ENCODE results near the gene TMEM33.

TMEM33 gene

DNA sequence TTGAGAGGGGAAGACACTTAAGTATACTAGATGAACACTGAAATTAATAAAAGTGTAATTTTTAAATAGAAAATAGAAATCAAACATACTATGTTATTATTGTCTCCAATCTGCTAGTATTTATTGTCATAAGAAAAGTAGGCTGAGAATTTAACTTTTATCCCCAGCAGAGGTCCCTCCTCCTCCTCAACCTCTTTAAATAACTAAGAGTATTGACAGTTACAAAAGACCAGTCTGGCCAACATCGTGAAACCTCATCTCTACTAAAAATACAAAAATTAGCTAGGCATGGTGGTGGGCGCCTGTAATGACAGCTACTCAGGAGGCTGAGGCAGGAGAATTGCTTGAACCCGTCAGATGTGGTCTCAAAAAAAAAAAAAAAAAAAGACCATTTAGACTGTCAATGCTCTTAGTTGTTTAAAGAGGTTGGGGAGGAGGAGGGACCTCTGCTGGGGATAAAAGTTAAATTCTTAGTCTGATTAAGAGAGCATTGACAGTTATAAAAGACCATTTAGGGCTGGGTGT is 59.3 kb downstream of the TMEM33 start:
- DNase-seq (ENCODE audit: low read depth in 2 of 2), result no peak

DNA sequence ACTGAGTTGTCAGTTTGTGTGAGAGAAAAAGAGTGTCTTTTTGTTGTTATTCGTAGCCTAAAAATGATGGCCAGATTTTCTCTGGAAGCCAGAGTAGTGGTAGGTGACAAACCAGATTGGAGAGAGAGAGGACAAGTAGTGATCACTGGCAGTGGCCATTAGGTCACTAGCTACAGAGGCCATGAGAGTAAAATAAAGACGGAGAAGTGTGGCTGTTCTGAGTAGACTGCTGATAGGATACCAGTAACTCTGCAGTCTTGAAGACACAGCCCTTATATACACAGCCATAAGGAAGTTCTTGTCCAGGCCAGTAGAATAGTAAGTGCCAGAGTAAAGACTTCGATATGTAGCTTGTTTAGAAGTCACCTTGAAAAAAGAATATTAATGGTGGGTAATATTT is 62.8 kb downstream of the TMEM33 start:
- no peak for DNase-seq (ENCODE audit: low read depth in 2 of 2)

DNA sequence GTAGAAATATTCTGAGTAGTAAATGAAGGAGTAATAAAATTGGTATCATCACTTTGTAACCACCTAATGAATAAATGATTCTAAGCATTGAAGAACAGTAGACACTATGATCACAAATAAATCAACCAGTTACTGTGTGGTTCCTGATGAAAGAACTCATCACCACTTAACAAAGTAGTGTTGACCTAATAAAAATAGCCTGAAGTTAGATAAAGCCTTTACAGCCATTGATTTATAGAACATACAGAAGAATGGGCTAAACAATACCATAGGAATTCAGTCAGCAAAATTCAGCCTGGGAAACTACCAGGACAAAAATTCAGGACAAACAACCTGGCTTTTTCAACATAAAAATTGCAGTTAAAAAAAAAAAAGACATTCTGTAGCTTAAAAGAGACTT is 64.1 kb downstream of the TMEM33 start:
- no peak for DNase-seq (ENCODE audit: low read depth in 2 of 2)

DNA sequence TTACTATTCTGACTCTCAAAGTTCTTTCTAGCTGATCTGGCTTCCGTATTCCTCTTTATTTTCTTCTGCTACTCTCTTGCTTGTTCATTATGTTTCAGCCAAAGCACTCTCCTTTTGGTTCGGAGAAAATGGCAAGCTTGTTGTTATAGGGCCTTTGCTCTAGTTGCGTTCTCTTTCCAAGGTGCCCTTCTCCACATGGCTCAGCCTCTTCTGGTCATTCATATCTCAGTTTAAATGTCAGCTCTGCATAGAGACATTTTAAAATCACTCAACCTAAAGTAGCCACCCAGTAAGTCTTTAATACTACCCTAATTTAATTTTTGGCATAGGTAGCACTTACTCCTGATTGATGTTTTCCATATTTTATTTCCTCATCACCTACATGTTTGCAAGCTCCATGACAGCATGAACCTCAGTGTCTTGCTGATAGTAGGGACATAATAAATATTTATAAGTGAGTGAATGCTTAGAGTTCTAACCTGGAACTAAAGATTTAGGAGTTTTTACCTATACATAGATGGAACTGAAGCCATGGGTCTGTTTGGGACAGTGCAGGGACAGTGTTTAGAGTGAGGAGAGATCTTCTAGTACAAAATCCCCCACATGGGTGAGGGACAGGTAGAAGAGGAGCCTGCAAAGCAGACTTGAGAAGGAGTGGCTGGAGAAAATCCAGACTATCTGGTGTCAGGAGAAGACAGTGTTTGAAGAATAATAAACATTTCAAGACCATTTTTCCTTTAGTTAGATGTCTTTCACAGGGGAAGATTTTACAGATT is 73.0 kb downstream of the TMEM33 start:
- no peak for DNase-seq (ENCODE audit: low read depth in 2 of 2)

Data from fibroblast of skin of left quadriceps (primary cell).